Gastrocnemius medialis (tissue), 4 donors: ENCODE data around the gene DMAC2.

Source experiments
- CTCF ChIP-seq, 5 experiments: fragments of 450-650 bp in 3 of 5; fragments of 200-600 bp in 2 of 5; sonication (generic) in 2 of 5; IDR thresholded peaks in 4 of 5; conservative IDR thresholded peaks in 1 of 5; 1 replicate in 4 of 5; 2 replicates in 1 of 5; pipeline ENCODE4 v1.5.1; 2016 to 2019; ENCODE audit warnings: antibody characterized with exemption in 5 of 5, mild to moderate bottlenecking in 3 of 5, moderate library complexity in 3 of 5
- POLR2A ChIP-seq, 2 donors: fragments of 450-650 bp; IDR thresholded peaks; one replicate each; pipeline ENCODE4 v1.6.1; 2017; ENCODE audit warnings: antibody characterized with exemption in 2 of 2, mild to moderate bottlenecking in 2 of 2, moderate library complexity in 2 of 2

DNA sequence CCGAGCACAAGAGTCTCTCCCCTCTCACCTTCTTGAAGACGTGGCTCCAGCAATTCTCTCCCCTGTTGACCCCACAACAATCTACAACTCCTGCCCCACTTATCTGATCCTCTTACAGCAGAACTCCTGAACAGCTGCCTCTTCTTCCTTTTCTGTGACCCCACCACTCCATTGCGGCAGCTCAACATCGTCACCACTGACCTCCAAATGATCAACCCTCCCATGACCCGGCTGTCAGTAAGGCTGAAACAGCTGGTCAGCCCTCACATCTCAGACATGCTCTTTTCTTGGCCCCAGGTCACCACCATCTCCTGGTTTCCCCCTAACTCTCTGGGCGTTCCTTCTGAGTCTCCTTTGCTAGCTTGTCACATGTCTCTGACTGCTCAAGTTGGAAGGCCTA, 44.4 kb downstream of the DMAC2 start:
- TF ChIP-seq CTCF (IDR thresholded peaks at IDR 0.05 in 4 of 5, conservative IDR thresholded peaks at IDR 0.05 in 1 of 5) (no peak), POLR2A (IDR thresholded peaks at IDR 0.05) (no peak)
